Parathyroid adenoma (tissue), 2 donors: ENCODE measurements around the gene ASIC5.

Source experiments
- H2AFZ ChIP-seq: fragments of 300-600 bp; sonication (generic); one replicate; pipeline ENCODE4 v1.7.0; 2017; ENCODE audit warnings: antibody characterized with exemption, mild to moderate bottlenecking
- H3K27ac ChIP-seq: fragments of 300-600 bp; sonication (generic); one replicate; pipeline ENCODE4 v1.7.0; 2017
- H3K27me3 ChIP-seq: fragments of 300-600 bp; sonication (generic); one replicate; pipeline ENCODE4 v1.7.0; 2017; ENCODE audit warnings: low read length; ENCODE audit not compliant: control insufficient read depth, insufficient read depth
- H3K36me3 ChIP-seq: fragments of 300-600 bp; sonication (generic); one replicate; pipeline ENCODE4 v1.7.0; 2017; ENCODE audit warnings: low read length; ENCODE audit not compliant: control insufficient read depth, insufficient read depth
- H3K4me1 ChIP-seq: fragments of 300-600 bp; sonication (generic); one replicate; pipeline ENCODE4 v1.7.0; 2017; ENCODE audit warnings: control low read depth
- H3K4me2 ChIP-seq: fragments of 300-600 bp; sonication (generic); one replicate; pipeline ENCODE4 v1.7.0; 2017; ENCODE audit warnings: low read length
- H3K4me3 ChIP-seq: fragments of 300-600 bp; sonication (generic); one replicate; pipeline ENCODE4 v1.7.0; 2017; ENCODE audit warnings: low read depth, low read length
- H3K79me2 ChIP-seq: fragments of 300-600 bp; sonication (generic); one replicate; pipeline ENCODE4 v1.7.0; 2017; ENCODE audit warnings: control low read depth
- H3K9ac ChIP-seq: fragments of 300-600 bp; sonication (generic); one replicate; pipeline ENCODE4 v1.7.0; 2017; ENCODE audit warnings: mild to moderate bottlenecking
- H3K9me3 ChIP-seq: fragments of 300-600 bp; sonication (generic); one replicate; pipeline ENCODE4 v1.7.0; 2017; ENCODE audit warnings: low read length; ENCODE audit not compliant: control insufficient read depth
- CTCF ChIP-seq: fragments of 300-600 bp; sonication (generic); IDR thresholded peaks from one replicate; pipeline ENCODE4 v1.7.0; 2017; ENCODE audit warnings: antibody characterized with exemption, mild to moderate bottlenecking
- donor health status: primary hyperparathyroidism.

ASIC5 gene

GRCh38 chr4:155785828-155786227 lies 80.2 kb downstream of the ASIC5 start:
- Histone ChIP-seq H3K4me2 (no peak overlapping the region), H3K27ac (no peak overlapping the region), H3K27me3 (no peaks in the 10 kb centered on the region), H3K9me3 (no peaks in the 10 kb centered on the region), H2AFZ (no peak overlapping the region), H3K4me1 (no peaks in the 10 kb centered on the region), H3K79me2 (no peaks in the 10 kb centered on the region), H3K36me3 (no peaks in the 10 kb centered on the region), H3K9ac (no peak overlapping the region), H3K4me3 (no peak overlapping the region)
- TF ChIP-seq CTCF, result no peak

GRCh38 chr4:155784637-155785036 lies 81.4 kb downstream of the ASIC5 start:
- Histone ChIP-seq H2AFZ (no peak overlapping the region), H3K4me1 (no peaks in the 10 kb centered on the region), H3K9ac (no peak overlapping the region), H3K79me2 (no peaks in the 10 kb centered on the region), H3K4me2 (no peak overlapping the region), H3K36me3 (no peaks in the 10 kb centered on the region), H3K27me3 (no peaks in the 10 kb centered on the region), H3K27ac (no peak overlapping the region), H3K4me3 (no peak overlapping the region), H3K9me3 (no peaks in the 10 kb centered on the region)
- no peak for TF ChIP-seq CTCF

- Histone ChIP-seq H3K4me2 (no peak overlapping the region), H3K4me3 (no peak overlapping the region), H3K9me3 (no peaks in the 10 kb centered on the region), H3K4me1 (peaks cover 6% of the 10 kb centered on the region), H3K9ac (no peak overlapping the region), H3K27ac (no peak overlapping the region), H3K79me2 (no peaks in the 10 kb centered on the region), H2AFZ (no peak overlapping the region), H3K27me3 (no peaks in the 10 kb centered on the region), H3K36me3 (no peaks in the 10 kb centered on the region)
- no peak for TF ChIP-seq CTCF
These were observed 84.7 kb downstream of the ASIC5 start for GRCh38 chr4:155781249-155781831.

- no peak overlapping the region for H3K9ac ChIP-seq
- H3K27ac ChIP-seq, result no peak overlapping the region
- no peaks in the 10 kb centered on the region for H3K27me3 ChIP-seq
- H3K4me2 ChIP-seq, result no peak overlapping the region
- no peak for TF ChIP-seq CTCF
- H3K36me3 ChIP-seq, result no peaks in the 10 kb centered on the region
- no peaks in the 10 kb centered on the region for H3K9me3 ChIP-seq
- H2AFZ ChIP-seq, result no peak overlapping the region
- no peak overlapping the region for H3K4me3 ChIP-seq
- no peaks in the 10 kb centered on the region for H3K79me2 ChIP-seq
- peaks cover 6% of the 10 kb centered on the region for H3K4me1 ChIP-seq
These were observed 85.3 kb downstream of the ASIC5 start for GRCh38 chr4:155780775-155781174.
